HG03521 (cell line): Measurements from ENCODE around the gene KPNA6.
"Not testable (repeated sequence)": the region's sequence is repeated elsewhere in the genome, so short reads cannot be mapped to it uniquely, and the experiment has no call there.

Source experiments
- ATAC-seq: cut with Tn5 transposase; IDR thresholded peaks from one replicate; pipeline ENCODE4 v1.9.1; 2021; ENCODE audit warnings: mild to moderate bottlenecking, moderate library complexity; ENCODE audit not compliant: unreplicated experiment

KPNA6 gene

DNA sequence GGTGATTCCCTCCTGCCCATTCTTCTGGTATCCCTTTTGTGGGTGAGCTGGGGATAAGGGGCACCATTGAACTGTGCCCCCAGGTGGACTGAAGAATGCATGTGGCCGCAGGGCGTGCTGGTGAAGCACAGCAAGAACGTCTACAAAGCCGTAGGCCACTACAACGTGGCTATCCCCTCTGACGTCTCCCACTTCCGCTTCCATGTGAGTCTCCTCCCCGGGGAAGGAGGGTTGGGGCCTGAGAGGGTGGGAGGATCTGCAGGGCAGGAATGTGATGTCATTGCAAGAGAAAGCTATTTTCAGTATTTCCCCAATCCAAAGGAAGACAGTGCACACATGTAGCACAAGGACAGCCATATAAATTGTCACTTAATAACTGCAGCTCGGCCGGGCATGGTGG is 7.5 kb upstream of the KPNA6 start:
- ATAC-seq: no peak

DNA sequence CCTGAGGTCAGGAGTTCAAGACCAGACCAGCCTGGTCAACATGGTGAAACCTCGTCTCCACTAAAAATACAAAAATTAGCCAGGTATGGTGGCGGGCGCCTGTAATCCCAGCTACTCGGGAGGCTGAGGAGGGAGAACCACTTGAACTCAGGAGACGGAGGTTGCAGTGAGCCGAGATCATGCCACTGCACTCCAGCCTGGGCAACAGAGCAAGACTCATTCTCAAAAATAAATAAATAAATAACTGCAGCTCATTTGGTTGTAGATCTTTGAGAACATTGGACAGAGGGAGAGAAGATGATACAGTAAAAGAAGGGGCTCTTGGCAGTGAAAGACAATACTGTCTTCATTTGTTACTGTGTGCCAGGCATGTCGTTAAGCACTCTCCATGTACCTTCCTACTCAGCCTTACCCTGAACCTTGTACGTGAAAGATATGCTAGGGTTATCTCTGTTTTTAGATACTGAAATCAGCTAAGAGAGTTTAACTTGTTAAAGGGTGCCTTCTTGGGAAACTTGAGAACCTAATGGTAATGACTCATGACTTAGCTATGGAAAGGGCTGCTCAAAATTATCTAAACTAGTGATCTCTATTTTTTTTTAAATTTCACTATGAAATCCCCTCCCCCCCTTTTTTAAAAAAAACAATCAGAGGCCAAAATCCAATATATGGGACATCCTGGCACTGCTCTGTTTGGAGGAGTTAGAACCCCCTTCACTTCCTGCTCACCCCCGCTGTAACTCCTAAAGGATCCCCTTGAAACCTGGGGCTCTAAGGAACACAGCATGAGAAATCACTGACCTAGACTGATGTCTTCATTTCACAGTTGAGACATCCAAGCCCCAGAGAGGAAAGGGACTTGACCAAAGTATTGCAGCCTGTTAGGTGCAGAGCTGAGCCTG is 6.8 kb upstream of the KPNA6 start:
- ATAC-seq: no peak

GRCh38 chr1:32104127-32104526 is 3.7 kb upstream of the KPNA6 start:
- no peak for ATAC-seq

DNA sequence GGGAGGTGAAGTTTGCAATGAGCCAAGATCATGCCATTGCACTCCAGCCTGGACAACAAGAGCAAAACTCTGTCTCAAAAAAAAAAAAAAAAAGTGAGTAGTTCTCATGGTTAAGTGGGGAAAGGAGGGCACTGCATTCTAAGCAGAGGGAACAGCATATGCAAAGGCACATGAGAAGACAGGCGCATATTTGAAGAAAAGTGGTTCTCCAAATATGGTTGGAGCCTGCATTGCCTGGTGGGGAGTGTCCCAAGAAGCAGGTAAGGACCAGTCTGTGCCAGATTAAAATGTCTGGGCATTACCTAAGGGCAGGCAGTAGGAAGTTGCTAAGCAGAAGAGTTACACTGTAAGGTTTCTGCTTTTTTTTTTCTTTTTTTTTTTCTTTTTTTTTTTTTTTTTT is 2.5 kb upstream of the KPNA6 start:
- no peak for ATAC-seq

DNA sequence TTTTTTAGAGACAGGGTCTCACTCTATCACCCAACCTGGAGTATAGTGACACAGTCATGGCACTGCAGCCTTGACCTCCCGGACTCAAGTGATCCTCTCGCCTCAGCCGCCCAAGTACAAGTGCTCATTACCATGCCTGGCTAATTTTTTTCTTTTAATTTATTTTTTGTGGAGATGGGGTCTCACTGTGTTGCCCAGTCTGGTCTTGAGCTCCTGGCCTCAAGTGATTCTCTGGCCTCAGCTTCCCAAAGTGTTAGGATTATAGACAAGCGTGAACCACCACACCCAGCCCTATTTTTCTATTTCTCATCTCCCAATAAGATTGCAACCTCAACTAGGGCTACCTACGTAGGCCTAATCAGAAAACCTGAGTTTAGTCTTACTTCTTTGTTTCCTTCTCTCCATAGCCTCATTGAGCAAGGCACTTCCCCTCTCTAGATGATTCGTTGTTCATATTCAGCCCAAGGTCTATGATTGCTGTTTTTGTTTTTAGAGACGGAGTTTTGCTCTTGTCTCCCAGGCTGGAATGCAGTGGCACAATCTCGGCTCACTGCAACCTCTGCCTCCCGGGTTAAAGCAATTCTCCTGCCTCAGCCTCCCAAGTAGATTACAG is 1.1 kb upstream of the KPNA6 start:
- no peak for ATAC-seq

- no peak for ATAC-seq
These were observed 3.3 kb downstream of the KPNA6 start for GRCh38 chr1:32111040-32111623.

DNA sequence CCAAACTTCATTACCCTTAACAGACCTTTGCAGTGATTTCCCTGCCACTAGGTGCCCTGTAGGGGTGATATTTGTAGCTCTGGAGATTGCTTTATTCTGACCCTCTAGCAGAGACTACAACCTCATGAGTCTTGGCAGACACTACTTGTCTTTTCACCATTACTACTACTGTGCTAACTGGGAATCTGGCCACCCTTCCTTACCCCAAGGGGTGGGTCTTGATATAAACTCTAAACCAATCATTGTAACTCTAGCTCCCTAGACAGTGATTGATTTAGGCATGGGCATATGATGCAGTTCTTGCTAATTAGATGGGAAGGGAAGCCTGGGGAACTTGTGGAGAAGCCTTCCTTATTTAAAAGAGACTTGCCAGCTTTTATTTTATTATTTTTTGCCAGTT is 3.9 kb downstream of the KPNA6 start:
- ATAC-seq: no peak

- ATAC-seq: no peak
These were observed 5.0 kb downstream of the KPNA6 start for GRCh38 chr1:32112806-32113375.

DNA sequence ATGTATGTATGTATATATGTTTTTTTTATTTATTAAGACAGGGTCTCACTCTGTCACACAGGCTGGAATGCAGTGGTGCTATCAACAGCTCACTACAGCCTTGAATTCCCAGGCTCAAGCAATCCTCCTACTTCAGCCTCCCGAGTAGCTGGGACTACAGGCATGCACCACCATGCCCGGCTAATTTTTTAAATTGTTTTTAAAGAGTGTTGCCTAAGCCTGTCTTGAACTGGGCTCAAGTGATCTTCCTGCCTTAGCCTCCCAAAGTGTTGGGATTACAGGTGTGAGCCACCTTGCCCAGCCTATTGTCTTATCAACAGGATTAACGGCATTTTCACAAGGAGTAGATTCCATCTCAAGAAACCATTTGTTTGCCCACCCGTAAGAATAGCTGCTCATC is 5.6 kb downstream of the KPNA6 start:
- not testable (repeated sequence) for ATAC-seq

DNA sequence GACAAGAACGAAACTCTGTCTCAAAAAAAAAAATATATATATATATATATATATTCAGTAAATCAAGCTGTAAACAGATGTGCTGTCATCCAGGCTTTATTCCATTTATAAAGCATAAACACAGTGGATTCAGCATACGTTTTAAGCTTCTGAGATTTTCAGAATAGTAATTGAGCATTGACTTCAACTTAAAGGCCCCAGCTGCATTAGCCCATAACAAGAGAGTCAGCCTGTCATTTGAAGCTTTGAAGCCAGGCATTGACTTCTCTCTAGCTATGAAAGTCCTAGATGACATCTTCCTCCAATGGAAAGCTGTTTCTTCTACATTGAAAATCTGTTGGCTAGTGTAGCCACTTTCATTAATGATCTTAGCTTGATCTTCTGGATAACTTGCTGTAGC is 6.6 kb downstream of the KPNA6 start:
- ATAC-seq: no peak

- ATAC-seq: no peak
These were observed 7.6 kb downstream of the KPNA6 start for GRCh38 chr1:32115496-32115895.

DNA sequence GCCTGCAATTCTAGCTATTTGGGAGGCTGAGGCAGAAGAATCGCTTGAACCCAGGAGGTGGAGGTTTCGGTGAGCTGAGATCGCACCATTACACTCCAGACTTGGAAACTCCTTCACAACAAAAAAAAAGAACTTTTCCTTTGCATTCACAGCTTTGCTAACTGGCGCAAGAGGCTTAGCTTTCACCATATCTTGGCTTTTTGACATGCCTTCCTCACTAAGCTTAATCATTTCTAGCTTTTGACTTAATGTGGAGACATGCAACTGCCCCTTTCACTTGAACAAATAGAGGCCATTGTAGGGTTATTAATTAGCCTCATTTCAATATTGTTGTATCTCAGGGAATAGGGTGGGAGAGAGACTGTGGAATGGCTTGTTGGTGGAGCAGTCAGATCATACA is 8.7 kb downstream of the KPNA6 start:
- no peak for ATAC-seq

DNA sequence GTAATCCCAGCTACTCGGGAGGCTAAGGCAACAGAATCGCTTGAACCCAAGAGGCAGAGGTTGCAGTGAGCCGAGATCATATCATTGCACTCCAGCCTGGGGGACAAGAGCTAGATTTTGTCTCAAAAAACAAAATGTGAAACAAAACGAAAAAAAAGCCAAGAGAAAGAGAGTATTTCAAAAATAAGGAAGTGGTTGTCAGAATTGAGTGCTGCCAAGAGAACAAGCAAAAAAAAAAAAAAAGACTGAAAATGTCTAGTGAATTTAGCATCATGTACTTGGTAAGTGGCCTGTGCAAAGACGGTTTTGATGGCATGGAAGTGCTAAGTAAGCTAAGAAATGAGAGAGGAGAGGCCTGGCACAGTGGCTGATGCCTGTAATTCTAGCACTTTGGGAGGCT is 14.3 kb downstream of the KPNA6 start:
- no peak for ATAC-seq

- not testable (repeated sequence) for ATAC-seq
These were observed 15.5 kb downstream of the KPNA6 start for GRCh38 chr1:32123361-32123760.

- ATAC-seq: no peak
These were observed 17.5 kb downstream of the KPNA6 start for GRCh38 chr1:32125313-32125712.

DNA sequence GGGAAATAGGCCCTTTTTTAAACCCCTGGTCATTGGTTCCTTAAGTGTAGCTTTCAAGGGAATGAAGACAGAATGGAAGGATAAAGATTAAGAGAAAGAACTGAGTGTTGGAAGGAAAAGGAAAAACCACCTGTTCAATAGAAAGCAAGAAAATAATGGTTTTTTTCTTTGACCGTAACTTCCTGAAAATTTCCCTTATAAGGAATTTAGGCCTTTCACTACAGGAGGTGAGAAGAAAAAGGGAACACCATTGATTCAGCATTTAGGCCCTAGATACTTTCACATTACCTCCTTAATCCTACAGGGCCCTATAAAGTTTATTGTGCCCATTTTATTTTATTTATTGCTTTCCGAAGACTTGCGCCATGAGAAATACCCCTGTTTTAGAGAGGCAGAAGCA is 18.9 kb downstream of the KPNA6 start:
- ATAC-seq: no peak

GRCh38 chr1:32127409-32128198 is 19.7 kb downstream of the KPNA6 start:
- no peak for ATAC-seq

GRCh38 chr1:32128479-32128878 is 20.6 kb downstream of the KPNA6 start:
- no peak for ATAC-seq

GRCh38 chr1:32128964-32129363 is 21.1 kb downstream of the KPNA6 start:
- ATAC-seq: no peak

DNA sequence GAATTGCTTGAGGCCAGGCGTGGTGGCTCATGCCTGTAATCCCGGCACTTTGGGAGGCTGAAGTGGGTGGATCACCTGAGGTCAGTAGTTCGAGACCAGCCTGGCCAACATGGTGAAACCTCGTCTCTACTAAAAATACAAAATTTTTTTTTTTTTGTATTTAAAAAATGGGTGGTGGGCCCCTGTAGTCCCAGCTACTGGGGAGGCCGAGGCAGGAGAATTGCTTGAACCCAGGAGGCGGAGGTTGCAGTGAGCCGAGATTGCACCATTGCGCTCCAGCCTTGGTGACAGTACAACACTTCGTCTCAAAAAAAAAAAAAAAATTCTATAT is 26.1 kb downstream of the KPNA6 start:
- not testable (repeated sequence) for ATAC-seq

- ATAC-seq: no peak
These were observed 29.3 kb downstream of the KPNA6 start for GRCh38 chr1:32137111-32137510.
